A549 (cell line): ENCODE measurements around the gene FAAP24.
"Not testable (repeated sequence)": the region's sequence is repeated elsewhere in the genome, so short reads cannot be mapped to it uniquely, and the experiment has no call there.

Experiments used
- BHLHE40 ChIP-seq: IDR thresholded peaks from 2 replicates; pipeline ENCODE4 v1.6.1; 2012; ENCODE audit warnings: low read depth, low read length, inconsistent platforms
- EP300 ChIP-seq, 2 experiments: fragments of >200 bp; sonication (Bioruptor Twin); formaldehyde crosslinking; IDR thresholded peaks; 2 replicates in 1 of 2; 3 replicates in 1 of 2; pipeline ENCODE4 v1.6.1; 2016 to 2017
- MAX ChIP-seq: IDR thresholded peaks from 2 replicates; pipeline ENCODE4 v1.6.1; 2012
- PBX3 ChIP-seq: IDR thresholded peaks from 2 replicates; pipeline ENCODE4 v1.6.1; 2012

GRCh38 chr19:32997061-32997464 lies 25.0 kb downstream of the FAAP24 start:
- TF ChIP-seq EP300 (IDR thresholded peaks at IDR 0.05) (0 out of 5 replicates have a peak, but pooled peaks of 1 of the 2 experiments have one; percentile 20), MAX (0 out of 2 replicates have a peak, but pooled peaks have one; percentile 36)
- not testable (repeated sequence) for TF ChIP-seq PBX3, BHLHE40
